Measurements from ENCODE around the gene HIPK4.
"Not testable (repeated sequence)": the region's sequence is repeated elsewhere in the genome, so short reads cannot be mapped to it uniquely, and the experiment has no call there.

The HIPK4 gene

DNA sequence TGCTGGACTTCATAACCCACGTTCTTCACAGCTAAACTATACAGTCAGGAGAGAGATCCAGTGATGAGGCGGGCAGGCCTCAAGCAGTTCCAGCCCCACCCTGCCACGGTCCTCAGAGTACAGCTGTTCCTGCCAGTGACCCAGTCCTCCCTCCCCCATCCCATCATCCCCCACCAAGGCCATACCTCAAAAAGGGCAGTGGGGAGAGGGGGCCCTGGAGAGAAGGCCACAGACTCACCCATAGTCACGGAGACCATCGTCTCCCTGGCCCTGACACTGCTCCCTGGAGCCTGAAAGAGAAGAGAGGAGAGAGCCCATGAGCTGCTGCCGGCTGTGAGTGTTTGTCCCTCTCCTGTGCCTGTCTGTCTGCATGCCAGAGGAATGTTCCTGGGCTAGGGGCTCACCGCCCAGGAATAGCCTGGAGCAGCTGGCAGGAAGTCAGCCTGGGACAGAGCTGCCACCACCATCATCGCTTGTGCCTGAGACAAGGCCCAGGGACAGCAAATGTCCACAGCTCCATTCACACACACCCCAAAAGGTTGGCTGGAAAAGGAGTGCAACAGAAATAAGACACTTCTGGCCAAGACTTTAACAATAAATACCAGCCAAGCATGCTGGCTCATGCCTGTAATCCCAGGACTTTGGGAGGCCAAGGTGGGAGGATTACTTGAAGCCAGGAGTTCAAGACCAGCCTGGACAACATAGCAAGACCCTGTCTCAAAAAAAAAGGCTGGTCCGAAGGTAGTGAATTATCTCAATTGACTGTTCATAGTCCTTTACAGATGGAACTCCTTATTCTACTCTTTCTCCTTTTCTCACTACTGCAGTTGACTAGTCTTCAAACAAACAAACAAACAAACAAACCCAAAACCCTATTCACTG lies 48.1 kb downstream of the HIPK4 start:
- no peak for DNase-seq (ENCODE audit: low read depth in 2 of 2)

DNA sequence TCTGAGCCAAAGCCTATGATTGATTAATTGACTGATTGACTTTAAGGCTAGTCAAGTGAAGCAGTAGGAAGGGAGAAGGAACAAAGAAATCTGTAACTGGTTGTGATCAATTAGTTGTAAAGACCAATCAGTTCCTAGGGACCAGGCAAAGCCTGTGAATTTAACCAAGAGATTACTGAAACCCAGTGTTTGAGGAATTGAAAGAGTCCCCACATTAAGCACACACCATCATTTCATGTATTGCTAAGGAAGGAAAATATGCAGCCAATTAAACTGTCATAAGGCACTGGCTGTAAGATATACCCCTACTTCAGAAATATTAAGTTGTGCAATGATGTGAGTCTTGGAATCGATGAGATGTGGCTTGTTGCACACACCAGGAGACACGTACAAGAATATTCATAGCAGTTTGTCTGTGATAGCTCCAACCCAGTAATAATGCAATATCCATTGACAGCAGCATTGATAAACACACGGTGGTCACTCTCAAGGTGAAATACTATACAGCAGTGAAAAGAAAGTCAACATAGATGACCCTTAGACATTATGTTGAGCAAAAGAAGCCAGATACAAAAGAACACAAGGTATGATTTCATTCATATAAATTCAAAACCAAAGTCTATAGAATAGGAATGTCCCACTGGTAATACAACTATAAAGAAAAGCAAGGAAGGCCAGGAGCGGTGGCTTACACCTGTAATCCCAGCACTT lies 50.8 kb downstream of the HIPK4 start:
- DNase-seq (ENCODE audit: low read depth in 2 of 2), result no peak

DNA sequence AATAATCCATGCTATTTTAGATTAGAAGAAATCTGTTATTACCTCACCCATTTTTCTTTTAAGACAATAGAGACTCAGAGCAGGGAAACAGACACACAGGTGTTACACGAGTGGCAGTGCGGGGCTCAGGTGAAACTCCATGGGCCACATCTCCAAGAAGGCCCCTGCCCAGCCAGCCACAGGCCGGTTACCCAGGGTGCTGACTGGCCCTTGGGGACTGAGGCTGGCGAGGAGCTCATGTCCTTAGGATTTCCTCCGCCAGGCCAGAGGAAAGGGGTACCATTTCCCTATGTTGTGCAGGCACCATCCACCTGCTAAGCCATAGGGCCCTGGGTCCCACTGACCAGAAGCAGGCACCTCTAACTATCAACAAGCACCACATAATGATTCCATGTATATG lies 52.4 kb downstream of the HIPK4 start:
- DNase-seq (ENCODE audit: low read depth in 2 of 2), result no peak

DNA sequence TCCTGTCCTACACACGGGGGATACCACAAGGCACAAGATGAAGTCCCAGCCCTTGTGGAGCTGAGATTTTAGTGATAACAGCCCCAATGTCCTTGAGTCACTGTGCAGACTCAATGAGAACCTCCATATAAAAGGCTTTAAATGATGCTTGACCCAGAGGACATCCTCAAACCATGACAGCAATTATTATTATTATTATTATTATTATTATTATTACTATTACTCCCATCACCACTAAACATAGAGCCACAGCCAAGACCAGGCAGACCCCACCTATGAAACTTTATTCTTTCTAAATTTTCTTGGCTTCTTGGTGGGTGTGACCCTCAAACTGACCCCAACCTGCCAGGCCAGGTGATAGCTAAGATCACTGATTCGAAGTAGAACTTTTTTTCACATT lies 52.9 kb downstream of the HIPK4 start:
- DNase-seq (ENCODE audit: low read depth in 2 of 2), result no peak

DNA sequence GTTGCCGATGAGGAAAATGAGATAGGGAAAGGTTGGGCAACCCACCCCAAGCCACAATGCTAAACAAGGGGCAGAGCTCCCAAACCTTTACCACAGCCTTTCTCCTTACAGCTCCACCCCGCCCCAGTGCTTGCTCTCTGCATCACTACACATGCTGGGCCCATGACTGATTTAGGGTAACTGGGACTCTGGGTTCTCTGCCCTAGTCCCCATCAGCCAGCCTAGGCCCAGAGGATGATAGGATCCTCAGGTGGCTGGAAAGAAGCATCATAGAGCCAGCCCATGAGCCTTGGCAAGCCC lies 53.4 kb downstream of the HIPK4 start:
- no peak for DNase-seq (ENCODE audit: low read depth in 2 of 2)

DNA sequence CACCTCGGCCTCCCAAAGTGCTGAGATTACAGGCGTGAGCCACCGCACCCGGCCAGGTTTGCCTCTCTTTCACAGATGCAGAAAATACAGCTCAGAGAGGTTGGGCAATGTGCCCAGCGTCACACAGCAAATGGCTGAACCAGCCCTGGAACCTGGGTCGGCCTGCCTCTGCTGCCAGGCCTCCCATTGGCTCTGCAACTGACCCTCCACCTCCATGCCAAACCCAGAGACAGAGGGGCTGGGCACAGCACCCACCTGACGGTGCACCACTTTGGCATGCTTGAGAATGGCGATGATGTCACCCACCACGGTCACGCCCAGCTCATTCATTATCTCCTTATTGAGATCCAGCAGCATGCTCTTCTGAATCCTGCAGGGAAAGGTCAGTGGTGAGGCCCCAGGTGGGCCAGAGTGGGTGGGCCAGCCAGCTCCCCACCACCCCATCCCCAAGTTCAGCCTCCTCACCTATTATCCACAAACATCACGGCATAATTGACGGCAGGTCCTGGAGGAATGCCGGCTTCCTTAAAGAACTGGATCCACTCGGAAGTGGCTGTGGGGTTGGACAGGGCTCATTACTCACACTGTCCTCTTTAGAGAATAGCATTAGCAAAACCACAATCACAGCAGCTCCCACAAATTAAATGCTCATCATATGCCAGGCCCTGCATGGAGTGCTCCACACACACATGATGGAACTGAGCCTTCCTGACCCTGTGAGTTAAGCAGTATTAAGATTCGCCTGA lies 54.0 kb downstream of the HIPK4 start:
- no peak for DNase-seq (ENCODE audit: low read depth in 2 of 2)

DNA sequence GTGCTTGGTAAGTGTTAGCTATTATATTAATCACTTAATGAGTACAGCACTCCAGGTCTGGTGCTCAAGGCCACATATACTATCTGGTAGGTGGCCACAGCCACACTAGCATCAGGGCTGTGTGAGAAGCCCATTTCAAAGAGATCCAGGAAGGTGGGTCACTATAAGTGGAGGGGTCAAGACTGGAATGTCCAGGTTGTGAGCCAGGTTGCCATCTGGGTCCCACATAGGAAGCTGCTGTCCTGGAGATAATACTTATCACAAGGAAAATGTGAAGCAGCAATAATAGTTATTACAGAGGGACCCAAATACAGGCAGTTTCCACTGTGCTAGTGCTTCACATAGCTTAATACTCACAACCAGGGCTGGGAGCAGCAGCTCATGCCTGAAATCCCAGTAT lies 54.9 kb downstream of the HIPK4 start:
- no peak for DNase-seq (ENCODE audit: low read depth in 2 of 2)

DNA sequence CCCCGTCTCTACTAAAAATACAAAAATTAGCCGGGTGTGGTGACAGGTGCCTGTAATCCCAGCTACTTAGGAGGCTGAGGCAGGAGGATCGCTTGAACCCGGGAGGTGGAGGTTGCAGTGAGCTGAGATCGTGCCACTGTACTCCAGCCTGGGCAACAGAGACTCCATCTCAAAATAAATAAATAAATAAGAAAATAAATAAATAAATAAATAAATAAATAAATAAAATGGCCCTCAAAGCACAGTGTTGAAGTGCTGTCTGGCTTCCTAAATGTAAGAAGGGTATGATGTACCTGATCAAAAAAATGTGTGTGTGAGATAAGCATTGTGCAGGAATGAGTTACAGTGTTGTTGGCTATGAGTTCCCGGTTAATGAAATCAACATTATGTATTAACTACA lies 56.9 kb downstream of the HIPK4 start:
- not testable (repeated sequence) for DNase-seq (ENCODE audit: low read depth in 2 of 2)

DNA sequence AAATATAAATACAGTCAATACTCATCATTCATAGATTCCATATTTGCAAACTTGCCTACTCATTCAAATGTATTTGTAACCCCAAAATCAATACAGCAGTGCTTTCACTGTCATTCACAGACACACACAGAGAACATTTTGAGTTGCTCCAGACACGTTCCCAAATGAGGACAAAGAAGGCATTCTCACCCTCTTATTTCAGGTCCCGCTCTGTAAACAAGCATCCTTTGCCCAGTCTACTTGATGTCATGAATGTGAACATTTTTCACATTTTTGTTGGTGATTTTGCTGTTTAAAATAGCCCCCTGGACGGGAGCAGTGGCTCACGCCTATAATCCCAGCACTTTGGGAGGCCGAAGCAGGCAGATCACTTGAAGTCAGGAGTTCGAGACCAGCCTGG lies 57.3 kb downstream of the HIPK4 start:
- no peak for DNase-seq (ENCODE audit: low read depth in 2 of 2)

DNA sequence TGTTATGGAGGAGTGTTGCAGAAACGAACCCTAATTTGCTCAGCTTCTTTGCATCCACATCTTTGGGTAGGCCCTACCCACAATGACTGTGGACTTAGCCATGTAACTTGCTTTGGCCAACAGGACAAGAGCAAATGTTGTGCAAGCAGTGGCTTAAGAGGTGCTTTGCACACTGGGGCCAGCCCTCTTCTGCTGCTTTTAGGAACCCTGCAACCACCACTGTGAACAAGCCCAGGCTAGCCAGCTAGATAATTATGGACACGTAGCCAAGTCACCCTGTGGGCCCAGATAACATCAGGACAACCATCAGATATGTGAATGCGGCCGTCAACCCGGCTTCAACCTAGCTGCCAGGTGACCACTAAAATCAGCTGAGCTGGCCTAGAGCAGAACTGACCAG lies 58.9 kb downstream of the HIPK4 start:
- no peak for DNase-seq (ENCODE audit: low read depth in 2 of 2)
